Peyer's patch (tissue), 4 donors: ENCODE data around the gene DPM1.

ENCODE experiments used
- CTCF ChIP-seq, 6 experiments: fragments of 450-650 bp in 4 of 6; fragments of 200-600 bp in 2 of 6; sonication (generic) in 1 of 6; IDR thresholded peaks; one replicate each; pipeline ENCODE4 v1.5.1; 2017 to 2019; ENCODE audit warnings: antibody characterized with exemption in 6 of 6, mild to moderate bottlenecking in 3 of 6, moderate library complexity in 1 of 6
- POLR2A ChIP-seq, 2 donors: fragments of 450-650 bp; IDR thresholded peaks; one replicate each; pipeline ENCODE4 v1.5.1; 2017; ENCODE audit warnings: antibody characterized with exemption in 2 of 2, mild to moderate bottlenecking in 2 of 2, moderate library complexity in 2 of 2

GRCh38 chr20:50903353-50904051, 54.8 kb downstream of the DPM1 start:
- TF ChIP-seq POLR2A (IDR thresholded peaks at IDR 0.05): no peak
- TF ChIP-seq CTCF (IDR thresholded peaks at IDR 0.05): no peak
